OCI-LY1 (cell line): ENCODE data around the gene DYNLRB1.

Experiments
- H2AFZ ChIP-seq: fragments of 200-600 bp; sonication (generic), shearing (Covaris generic); 2 replicates; pipeline ENCODE4 v1.6.0; 2014; ENCODE audit warnings: antibody characterized with exemption, mild to moderate bottlenecking, low read length
- H3F3A ChIP-seq: fragments of 200-600 bp; sonication (generic), shearing (Covaris generic); 2 replicates; pipeline ENCODE4 v1.6.0; 2014; ENCODE audit warnings: mild to moderate bottlenecking, antibody characterized with exemption, low read length, moderate library complexity; ENCODE audit not compliant: insufficient read depth
- H3K27ac ChIP-seq: fragments of 200-600 bp; sonication (generic); 2 replicates; pipeline ENCODE4 v1.5.1; 2014; ENCODE audit warnings: low read length, mixed run types, mild to moderate bottlenecking, low read depth; ENCODE audit not compliant: poor library complexity, severe bottlenecking
- H3K27me3 ChIP-seq: fragments of 200-600 bp; sonication (generic); 2 replicates; pipeline ENCODE4 v1.6.0; 2014; ENCODE audit warnings: antibody characterized with exemption, mild to moderate bottlenecking, low read length, moderate library complexity; ENCODE audit not compliant: insufficient read depth
- H3K36me3 ChIP-seq: fragments of 200-600 bp; sonication (generic); 2 replicates; pipeline ENCODE4 v1.6.1; 2014; ENCODE audit warnings: mild to moderate bottlenecking, antibody characterized with exemption, low read length, moderate library complexity, mixed read lengths; ENCODE audit not compliant: insufficient read depth
- H3K4me1 ChIP-seq: fragments of 200-600 bp; sonication (generic); 2 replicates; pipeline ENCODE4 v1.5.1; 2014; ENCODE audit warnings: mild to moderate bottlenecking, low read length, moderate library complexity; ENCODE audit not compliant: insufficient read depth, severe bottlenecking
- H3K4me2 ChIP-seq: fragments of 200-600 bp; sonication (generic), shearing (Covaris generic); 2 replicates; pipeline ENCODE4 v1.6.1; 2014; ENCODE audit warnings: low read length
- H3K4me3 ChIP-seq: fragments of 200-600 bp; sonication (generic); 2 replicates; pipeline ENCODE4 v1.5.1; 2014; ENCODE audit warnings: low read length, low read depth, mild to moderate bottlenecking, mixed read lengths; ENCODE audit not compliant: poor library complexity, severe bottlenecking
- H3K79me2 ChIP-seq: fragments of 200-600 bp; shearing (Covaris generic); 2 replicates; pipeline ENCODE4 v1.6.1; 2016; ENCODE audit warnings: mixed run types, low read length, mixed read lengths; ENCODE audit not compliant: insufficient read depth
- H3K9ac ChIP-seq: fragments of 200-600 bp; sonication (generic), shearing (Covaris generic); 2 replicates; pipeline ENCODE4 v1.6.1; 2014; ENCODE audit warnings: mild to moderate bottlenecking, low read length, mixed read lengths
- H3K9me2 ChIP-seq: fragments of 200-600 bp; sonication (generic), shearing (Covaris generic); 2 replicates; pipeline ENCODE4 v1.6.1; 2014; ENCODE audit warnings: low read depth, mild to moderate bottlenecking, low read length, mixed read lengths
- H3K9me3 ChIP-seq: fragments of 200-600 bp; shearing (Covaris generic); 2 replicates; pipeline ENCODE4 v1.6.1; 2014; ENCODE audit warnings: low read length, mixed read lengths
- H4K20me1 ChIP-seq: fragments of 200-600 bp; sonication (generic), shearing (Covaris generic); 2 replicates; pipeline ENCODE4 v1.6.0; 2016; ENCODE audit warnings: mild to moderate bottlenecking, low read length; ENCODE audit not compliant: insufficient read depth
- EZH2 ChIP-seq: fragments of 200-600 bp; sonication (generic), shearing (Covaris generic); IDR thresholded peaks from 2 replicates; pipeline ENCODE4 v1.8.0; 2017; ENCODE audit warnings: borderline replicate concordance, mixed run types, mild to moderate bottlenecking, antibody characterized with exemption, low read length, moderate library complexity, mixed read lengths
- TF ChIP-seq, protein P1 (sequence below): fragments of 200-600 bp; sonication (generic), shearing (Covaris generic); IDR thresholded peaks from 2 replicates; pipeline ENCODE4 v1.5.1; 2017; ENCODE audit warnings: mild to moderate bottlenecking, antibody characterized with exemption, low read length, moderate library complexity, mixed read lengths

DYNLRB1 gene

GRCh38 chr20:34522969-34523871 lies 7.0 kb downstream of the DYNLRB1 start:
- H2AFZ ChIP-seq: no peak overlapping the region

DNA sequence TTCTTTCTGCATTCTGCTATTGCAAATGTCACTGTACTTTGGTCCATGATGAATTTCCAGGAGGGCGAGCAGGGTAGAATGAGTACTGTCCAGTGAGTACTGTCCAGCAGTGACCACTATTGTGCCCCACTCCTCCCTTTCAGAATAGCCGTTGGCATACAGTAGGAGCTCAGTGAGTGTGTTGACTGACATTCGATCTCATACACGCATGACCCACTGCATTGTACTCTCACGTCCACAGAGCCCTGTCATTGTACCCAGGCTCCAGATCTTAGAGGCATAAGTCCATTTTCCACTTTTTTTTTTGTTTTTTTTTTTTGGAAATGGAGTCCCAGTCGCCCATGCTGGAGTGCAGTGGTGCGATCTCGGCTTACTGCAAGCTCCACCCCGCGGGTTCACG lies 8.2 kb downstream of the DYNLRB1 start:
- Histone ChIP-seq H3K4me2 (no peak overlapping the region), H3K9me3 (no peaks in the 10 kb centered on the region), H3K9me2 (no peaks in the 10 kb centered on the region), H3K36me3 (peaks cover 28% of the 10 kb centered on the region), H3K9ac (no peak overlapping the region), H3K27ac (no peak overlapping the region), H3K4me3 (no peak overlapping the region), H3F3A (no peaks in the 10 kb centered on the region), H4K20me1 (no peaks in the 10 kb centered on the region), H2AFZ (no peak overlapping the region), H3K4me1 (peaks cover 19% of the 10 kb centered on the region), H3K79me2 (peaks cover 21% of the 10 kb centered on the region), H3K27me3 (no peaks in the 10 kb centered on the region)
- TF ChIP-seq, protein P1, sequence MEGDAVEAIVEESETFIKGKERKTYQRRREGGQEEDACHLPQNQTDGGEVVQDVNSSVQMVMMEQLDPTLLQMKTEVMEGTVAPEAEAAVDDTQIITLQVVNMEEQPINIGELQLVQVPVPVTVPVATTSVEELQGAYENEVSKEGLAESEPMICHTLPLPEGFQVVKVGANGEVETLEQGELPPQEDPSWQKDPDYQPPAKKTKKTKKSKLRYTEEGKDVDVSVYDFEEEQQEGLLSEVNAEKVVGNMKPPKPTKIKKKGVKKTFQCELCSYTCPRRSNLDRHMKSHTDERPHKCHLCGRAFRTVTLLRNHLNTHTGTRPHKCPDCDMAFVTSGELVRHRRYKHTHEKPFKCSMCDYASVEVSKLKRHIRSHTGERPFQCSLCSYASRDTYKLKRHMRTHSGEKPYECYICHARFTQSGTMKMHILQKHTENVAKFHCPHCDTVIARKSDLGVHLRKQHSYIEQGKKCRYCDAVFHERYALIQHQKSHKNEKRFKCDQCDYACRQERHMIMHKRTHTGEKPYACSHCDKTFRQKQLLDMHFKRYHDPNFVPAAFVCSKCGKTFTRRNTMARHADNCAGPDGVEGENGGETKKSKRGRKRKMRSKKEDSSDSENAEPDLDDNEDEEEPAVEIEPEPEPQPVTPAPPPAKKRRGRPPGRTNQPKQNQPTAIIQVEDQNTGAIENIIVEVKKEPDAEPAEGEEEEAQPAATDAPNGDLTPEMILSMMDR: no peak
- TF ChIP-seq EZH2: no peak

More at GRCh38 chr20:34522969-34523871, 7.0 kb downstream of the DYNLRB1 start:
- peak overlapping the region; percentile 31; the same call in 1 of the 2 replicates for H3K9ac ChIP-seq
- H3K9me3 ChIP-seq: no peaks in the 10 kb centered on the region
- H3K79me2 ChIP-seq: peaks cover 33% of the 10 kb centered on the region
- peaks cover 16% of the 10 kb centered on the region for H3K36me3 ChIP-seq
- H3K9me2 ChIP-seq: no peaks in the 10 kb centered on the region
- H3K27me3 ChIP-seq: no peaks in the 10 kb centered on the region
- H3K4me2 ChIP-seq: peak overlapping the region; percentile 57
- TF ChIP-seq EZH2: no peak
- TF ChIP-seq, protein P1: peak; percentile 81
- H3K4me1 ChIP-seq: peaks cover 31% of the 10 kb centered on the region
- H3K27ac ChIP-seq: peak overlapping the region; percentile 9
- H4K20me1 ChIP-seq: no peaks in the 10 kb centered on the region
- peak overlapping the region; percentile 28 for H3K4me3 ChIP-seq
- H3F3A ChIP-seq: no peaks in the 10 kb centered on the region

DNA sequence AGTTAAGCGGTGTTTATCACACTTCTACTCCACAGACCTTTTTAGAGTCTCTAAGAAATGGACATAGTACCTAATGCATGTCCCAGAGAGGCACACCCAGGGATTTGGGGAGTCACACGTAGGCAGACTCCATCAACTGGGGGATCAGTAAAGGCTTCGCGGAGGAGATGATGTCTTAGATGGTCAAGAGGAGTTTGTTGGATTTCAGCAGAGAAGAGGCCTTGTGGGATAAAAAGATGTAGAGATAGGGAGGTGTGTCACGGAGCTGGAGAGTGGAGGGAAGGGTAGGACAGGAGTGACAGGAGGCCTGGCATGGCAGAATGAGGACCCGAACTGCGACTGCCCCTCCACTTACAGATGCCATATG lies 9.1 kb downstream of the DYNLRB1 start:
- no peaks in the 10 kb centered on the region for H3K27me3 ChIP-seq
- no peak overlapping the region for H3K27ac ChIP-seq
- H3K79me2 ChIP-seq: peaks cover 18% of the 10 kb centered on the region; the same call in 1 of the 2 replicates
- H3K9ac ChIP-seq: no peak overlapping the region
- H4K20me1 ChIP-seq: no peaks in the 10 kb centered on the region
- no peaks in the 10 kb centered on the region for H3F3A ChIP-seq
- TF ChIP-seq, protein P1: no peak
- TF ChIP-seq EZH2: no peak
- peaks cover 15% of the 10 kb centered on the region for H3K4me1 ChIP-seq
- no peaks in the 10 kb centered on the region for H3K9me2 ChIP-seq
- no peak overlapping the region for H2AFZ ChIP-seq
- no peak overlapping the region for H3K4me3 ChIP-seq
- no peak overlapping the region for H3K4me2 ChIP-seq
- peaks cover 37% of the 10 kb centered on the region for H3K36me3 ChIP-seq
- H3K9me3 ChIP-seq: no peaks in the 10 kb centered on the region
